NCI-H1105 treated with DMSO at 0.1 percent for 48 hours (cell line): ENCODE measurements around the gene SCAI.
"Not testable (repeated sequence)": the region's sequence is repeated elsewhere in the genome, so short reads cannot be mapped to it uniquely, and the experiment has no call there.

ENCODE experiments used
- DNase-seq: peaks from one replicate; lab custom pipeline; 2025; lab: John Stamatoyannopoulos, UW

SCAI gene

GRCh38 chr9:125150349-125151245, 7.3 kb upstream of the SCAI start:
- no peak for DNase-seq

DNA sequence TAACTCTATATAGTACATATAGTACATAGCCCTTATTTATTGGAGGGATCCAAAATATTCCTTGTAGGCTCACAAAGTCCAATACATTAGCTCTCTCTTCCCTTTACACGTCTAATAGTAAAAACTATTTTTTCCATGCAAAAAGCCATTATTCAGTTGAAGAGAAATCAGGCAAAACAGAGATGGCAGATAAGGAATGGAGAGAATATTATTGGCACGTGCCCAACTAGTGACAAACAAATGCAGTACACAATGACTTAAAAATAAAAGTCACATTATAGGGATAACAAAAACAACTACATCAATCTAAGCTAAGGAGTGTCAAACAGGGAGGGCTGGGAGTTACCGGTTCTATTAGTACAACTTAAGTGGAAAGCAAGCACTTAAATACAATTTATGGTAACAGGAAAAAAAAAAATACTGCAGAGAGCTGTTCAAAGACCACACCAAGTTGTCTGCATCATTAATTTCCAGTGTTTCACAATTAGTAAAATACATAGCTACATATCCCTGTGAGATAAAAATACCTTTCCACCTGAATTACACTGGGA, 4.1 kb upstream of the SCAI start:
- no peak for DNase-seq

DNA sequence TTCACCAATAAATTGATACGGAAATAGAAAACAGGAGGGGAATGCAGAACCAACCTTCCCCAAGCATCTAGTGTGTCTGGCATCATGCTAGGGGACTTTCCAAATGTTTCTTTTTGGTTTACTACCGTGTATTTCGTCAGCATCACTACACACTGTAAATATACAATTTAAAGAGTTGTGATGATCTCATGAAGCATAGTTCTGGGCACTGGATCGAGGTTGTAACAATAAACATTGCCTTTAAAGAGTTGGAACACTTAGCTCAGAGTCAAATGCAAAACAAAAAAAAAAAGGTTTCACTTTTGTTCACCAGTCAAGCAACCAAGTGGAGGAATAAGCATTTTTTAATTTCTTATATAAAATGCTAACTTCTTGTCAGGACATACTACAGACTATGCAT, 2.9 kb upstream of the SCAI start:
- DNase-seq: no peak

- DNase-seq: no peak
These were observed 2.1 kb upstream of the SCAI start for GRCh38 chr9:125145425-125145824.

DNA sequence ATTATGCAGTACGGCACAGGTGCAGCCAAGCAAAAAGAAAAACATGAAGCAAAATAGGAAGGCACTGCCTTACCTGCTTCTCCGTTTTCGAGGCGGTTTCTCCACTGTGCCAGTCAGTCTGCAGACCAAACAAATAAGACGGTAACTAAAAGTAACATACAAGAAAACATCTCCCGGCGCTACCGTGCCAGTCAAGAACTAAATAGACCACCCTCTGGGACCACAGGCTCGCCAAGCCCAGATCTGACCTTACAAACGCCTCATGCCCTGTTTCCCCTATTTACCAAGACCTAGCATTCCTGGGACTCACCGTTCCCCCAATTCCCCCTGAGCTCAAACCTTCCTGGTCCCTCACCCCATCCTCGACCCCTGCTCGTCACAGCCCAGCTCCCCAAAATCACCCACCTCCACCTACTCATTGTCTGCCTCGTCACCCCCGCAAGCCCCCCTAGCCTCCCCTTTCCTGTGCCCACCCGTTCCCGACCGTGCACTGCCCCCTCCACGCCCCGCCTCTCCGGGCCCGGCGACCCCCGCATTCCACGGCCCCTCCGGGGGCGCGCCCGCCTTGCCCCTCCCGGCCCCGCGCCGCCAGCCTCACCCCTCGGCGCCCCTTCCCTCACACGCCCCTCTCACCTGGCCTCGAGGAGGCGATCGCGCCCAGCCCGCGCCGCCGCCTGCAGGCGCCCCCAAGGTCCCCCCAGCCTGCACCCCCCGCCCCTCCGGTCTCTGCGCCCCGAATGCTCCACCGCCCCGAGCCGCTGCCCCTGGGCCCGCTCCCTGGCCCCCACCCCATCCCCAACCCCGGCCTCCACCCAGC, 560 bp downstream of the SCAI start:
- peak; percentile 21 for DNase-seq

GRCh38 chr9:125141751-125142150, 1.6 kb downstream of the SCAI start:
- DNase-seq: no peak

DNA sequence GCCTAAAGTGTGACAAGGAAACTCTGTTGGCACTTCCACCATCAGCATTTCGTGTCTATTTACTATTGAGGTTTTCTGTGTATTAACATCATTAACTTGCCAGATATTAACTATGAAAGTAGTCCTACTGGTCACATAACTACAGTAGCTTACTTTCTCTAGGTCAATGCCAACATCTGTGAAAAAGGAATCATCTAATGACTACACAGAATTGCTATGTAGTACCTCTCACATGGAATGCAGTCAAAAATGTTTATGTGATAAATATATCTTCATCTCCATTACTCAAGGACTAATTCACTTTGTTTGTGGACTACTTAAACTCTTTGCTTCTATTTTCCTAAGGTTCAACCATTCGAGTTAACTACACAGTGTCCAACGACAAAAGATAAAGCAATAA, 2.1 kb downstream of the SCAI start:
- no peak for DNase-seq

- no peak for DNase-seq
These were observed 2.8 kb downstream of the SCAI start for GRCh38 chr9:125140576-125140975.

DNA sequence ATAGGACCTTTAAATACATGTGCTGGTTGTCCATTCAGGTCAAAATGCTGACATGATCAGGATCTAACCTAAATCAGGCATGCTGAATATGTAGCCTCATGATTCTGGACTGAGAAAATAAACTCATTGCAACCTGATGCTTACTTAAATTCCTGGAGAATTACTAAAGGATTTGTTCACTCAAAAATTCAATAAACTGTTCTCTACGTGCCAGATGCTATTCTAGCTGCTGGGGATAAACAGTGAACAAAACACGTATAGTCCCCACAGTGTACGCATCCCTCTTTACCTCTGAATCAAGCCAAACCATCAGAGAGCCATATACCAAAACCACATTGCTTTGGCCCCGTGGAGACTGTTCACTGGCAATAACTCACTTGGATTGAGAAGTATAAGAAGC, 6.1 kb downstream of the SCAI start:
- DNase-seq: no peak

DNA sequence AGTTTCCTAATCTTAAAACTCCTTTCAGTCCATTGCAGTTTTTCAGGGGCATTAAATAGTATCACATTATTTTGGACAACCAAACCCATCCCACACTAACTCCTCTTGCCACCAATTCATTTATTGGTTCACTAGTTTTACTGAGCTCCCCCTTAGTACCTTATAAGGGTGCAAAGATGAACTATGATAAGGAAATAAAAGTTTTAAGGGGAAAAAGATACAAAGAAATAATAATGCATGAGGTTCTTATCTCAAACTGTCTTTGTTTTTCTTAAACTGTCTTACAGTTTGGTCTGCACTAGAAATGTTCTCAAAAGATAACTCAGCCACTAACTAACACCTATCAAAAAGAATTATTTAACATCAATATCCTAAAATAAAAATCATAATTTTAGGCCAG, 8.4 kb downstream of the SCAI start:
- no peak for DNase-seq

GRCh38 chr9:125133403-125134329, 9.7 kb downstream of the SCAI start:
- DNase-seq: no peak

GRCh38 chr9:125131778-125132177, 11.6 kb downstream of the SCAI start:
- DNase-seq: no peak

DNA sequence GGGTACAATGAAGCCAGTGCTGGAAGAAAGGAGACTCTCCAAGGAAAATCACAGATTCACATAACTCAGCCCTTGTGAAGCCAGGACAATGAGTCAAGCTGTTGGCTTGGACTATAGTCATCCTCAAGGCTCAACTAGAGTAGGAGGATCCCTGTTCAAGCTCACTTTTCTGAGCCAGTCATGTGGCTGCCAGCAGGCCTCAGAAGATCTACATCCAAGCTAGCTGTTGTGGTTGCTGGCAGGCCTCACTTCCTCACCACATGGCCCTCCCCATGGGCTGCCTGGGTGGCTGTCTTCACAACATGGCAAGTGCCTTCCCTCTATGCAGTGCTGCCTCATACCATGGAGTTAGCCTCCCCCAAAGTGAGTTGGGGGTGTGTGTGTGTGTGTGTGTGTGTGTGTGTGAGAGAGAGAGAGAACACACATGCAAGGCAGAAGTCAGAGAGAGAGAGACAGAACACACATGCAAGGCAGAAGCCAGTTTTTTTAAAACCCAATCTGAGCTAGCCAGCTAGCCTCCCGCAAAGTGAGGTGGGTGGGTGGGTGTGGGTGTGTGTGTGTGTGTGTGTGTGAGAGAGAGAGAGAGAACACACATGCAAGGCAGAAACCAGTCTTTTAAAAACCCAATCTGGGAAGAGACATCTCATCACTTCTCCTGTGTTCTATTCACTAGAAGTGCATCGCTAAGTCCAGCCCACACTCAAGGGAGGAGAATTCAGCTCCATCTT, 17.1 kb downstream of the SCAI start:
- DNase-seq: no peak

DNA sequence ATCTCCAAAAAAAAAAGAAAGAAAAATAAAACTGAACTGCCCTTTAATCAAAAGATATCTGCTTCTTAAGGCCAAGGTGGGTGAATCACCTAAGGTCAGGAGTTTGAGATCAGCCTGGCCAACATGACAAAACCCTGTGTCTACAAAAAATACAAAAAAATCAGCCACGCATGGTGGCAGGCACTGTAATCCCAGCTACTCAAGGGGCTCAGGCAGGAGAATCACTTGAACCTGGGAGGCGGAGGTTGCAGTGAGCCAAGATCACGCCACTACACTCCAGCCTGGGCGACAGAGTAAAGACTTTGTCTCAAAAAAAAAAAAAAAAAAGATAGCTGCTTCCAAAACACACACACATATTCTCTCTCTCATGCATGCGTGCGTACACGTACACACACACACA, 17.8 kb downstream of the SCAI start:
- no peak for DNase-seq

DNA sequence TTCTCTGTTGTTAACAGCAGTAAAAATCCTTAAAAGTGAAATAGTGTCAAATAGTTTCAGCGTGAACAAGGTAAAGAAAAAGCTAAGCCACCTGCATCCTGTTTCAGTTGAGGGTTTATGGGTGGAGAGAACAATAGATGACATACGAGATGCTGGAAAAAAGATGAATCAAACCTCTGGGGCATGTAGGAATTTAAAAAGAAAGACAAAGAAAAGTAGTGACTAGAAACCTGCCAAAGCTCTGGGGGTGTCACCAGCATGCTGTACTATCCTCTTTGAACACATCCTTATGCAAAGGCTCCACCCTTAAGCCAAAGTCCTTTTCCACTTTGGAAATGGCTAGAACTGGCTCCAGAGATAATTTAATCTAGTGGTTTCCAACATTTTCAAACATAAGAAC, 22.2 kb downstream of the SCAI start:
- DNase-seq: no peak

DNA sequence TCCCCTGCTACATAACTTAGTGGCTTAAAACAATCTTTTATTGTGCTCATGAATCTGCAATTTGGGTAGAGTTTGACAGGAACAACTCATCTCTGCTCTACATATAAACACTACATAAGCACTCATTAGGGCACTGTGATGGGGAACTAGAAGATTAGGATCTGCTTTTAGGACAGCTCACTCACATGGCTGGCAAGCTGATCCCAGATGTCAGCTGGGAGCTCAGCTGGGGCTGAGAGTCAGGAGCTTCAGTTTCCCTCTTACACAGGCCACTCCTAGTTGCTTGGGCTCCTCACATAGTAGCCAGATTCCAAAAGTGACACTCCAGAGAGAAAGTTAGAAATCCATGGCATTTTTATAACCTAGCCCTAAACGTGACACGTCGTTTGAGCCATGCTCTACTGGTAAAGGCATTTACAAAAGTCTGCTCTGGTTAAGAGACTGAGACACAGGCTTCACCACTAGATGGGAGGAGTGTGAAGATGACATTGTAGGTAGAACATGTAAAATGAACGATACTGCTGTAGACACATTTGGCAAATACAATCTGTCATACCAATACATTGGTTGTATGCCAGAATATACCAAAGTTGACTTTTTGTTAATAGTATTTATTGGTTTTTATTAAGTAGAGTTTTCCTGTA, 23.6 kb downstream of the SCAI start:
- DNase-seq: no peak

- DNase-seq: not testable (repeated sequence)
These were observed 24.6 kb downstream of the SCAI start for GRCh38 chr9:125118696-125119095.

DNA sequence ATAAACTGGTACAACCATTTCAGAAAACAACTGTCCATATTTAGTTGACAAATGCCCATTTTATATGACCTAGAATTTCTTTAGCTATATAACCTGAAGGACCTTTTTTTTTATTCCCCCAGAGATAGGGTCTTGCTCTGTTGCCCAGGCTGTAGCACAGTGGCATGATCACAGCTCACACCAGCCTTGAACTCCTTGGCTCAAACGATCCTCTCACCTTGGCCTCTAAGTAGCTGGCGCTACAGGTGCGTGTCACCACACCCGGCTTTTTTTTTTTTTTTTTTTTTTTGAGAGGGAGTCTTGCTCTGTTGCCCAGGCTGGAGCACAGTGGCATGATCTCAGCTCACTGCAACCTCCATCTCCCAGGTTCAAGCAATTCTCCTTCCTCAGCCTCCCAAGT, 28.8 kb downstream of the SCAI start:
- not testable (repeated sequence) for DNase-seq

DNA sequence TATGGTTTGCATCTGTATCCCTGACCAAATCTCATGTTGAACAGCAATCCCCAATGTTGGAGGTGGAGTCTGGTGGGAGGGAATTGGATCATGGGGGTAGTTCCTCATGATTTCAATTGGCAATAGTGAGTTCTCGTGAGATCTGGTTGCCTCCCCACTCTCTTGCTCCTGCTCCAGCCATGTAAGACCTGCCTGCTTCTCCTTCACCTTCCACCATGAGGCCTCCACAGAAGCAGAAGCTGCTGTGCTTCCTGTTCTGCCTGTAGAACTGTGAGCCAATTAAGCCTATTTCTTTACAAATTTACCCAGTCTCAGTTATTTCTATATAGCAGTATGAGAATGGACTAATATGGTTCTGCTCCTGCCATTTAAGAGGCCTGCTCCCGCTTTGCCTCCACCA, 32.9 kb downstream of the SCAI start:
- no peak for DNase-seq

GRCh38 chr9:125108541-125108940, 34.8 kb downstream of the SCAI start:
- DNase-seq: not testable (repeated sequence)
